ENCODE measurements around the gene CEP55. TPM values are rescaled to one million over a fixed set of nuclear protein-coding genes. Genes with fewer than 3 reads are reported as not detected.

The CEP55 gene
- total and polyA plus RNA-seq, 7 donors, result 1.4 to 18.2 (median 1.8) TPM; not detected in 2

- no peak for TF ChIP-seq POLR2AphosphoS5 (IDR thresholded peaks at IDR 0.05)
- no peak for TF ChIP-seq POLR2A (IDR thresholded peaks at IDR 0.05)
- TF ChIP-seq, protein P1, sequence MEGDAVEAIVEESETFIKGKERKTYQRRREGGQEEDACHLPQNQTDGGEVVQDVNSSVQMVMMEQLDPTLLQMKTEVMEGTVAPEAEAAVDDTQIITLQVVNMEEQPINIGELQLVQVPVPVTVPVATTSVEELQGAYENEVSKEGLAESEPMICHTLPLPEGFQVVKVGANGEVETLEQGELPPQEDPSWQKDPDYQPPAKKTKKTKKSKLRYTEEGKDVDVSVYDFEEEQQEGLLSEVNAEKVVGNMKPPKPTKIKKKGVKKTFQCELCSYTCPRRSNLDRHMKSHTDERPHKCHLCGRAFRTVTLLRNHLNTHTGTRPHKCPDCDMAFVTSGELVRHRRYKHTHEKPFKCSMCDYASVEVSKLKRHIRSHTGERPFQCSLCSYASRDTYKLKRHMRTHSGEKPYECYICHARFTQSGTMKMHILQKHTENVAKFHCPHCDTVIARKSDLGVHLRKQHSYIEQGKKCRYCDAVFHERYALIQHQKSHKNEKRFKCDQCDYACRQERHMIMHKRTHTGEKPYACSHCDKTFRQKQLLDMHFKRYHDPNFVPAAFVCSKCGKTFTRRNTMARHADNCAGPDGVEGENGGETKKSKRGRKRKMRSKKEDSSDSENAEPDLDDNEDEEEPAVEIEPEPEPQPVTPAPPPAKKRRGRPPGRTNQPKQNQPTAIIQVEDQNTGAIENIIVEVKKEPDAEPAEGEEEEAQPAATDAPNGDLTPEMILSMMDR (IDR thresholded peaks at IDR 0.05), result no peak
- no peak for TF ChIP-seq EP300 (IDR thresholded peaks at IDR 0.05)
- DNase-seq, result no peak
- H3K4me3 ChIP-seq, result peak overlapping the region; percentile 32 to 66 (median 59)
- intact Hi-C loops (cut with DNase I), result no loop called here
- peak overlapping the region; percentile 53 to 72 (median 70) for H3K27ac ChIP-seq
- no peaks in the 10 kb centered on the region for H3K27me3 ChIP-seq
- WGBS, 2 donors, result 1% methylated on average over 28 of the region's 28 CpGs
- H3K36me3 ChIP-seq, result no peaks in the 10 kb centered on the region
- no peaks in the 10 kb centered on the region for H3K9me3 ChIP-seq
- peaks cover 0 to 14% (median 8%) of the 10 kb centered on the region in 4 donors for H3K4me1 ChIP-seq
Observed at GRCh38 chr10:93495654-93496321, 624 bp upstream of the CEP55 start.

DNA sequence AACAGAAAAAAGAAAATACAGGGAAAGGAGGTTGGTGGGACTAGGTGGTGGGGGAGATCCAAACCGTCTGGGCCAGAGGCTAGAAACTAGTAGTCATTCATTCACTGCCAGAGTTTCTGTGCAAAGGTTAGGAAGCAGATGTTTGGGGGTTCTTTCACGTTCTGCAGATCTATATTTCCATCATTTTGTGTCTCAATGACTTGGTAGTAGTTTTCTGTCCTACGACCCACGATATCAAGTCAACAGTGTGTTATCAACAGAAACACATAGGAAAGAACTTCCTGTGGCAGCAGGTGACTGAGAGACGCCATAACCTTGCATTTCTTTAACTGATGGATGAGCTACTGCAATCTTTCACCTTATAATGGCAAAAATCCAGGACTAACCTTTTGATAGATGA, 1.8 kb downstream of the CEP55 start:
- Histone ChIP-seq H3K4me1 (peaks cover 0 to 14% (median 8%) of the 10 kb centered on the region in 4 donors), H3K27ac (no peak overlapping the region), H3K4me3 (no peak overlapping the region), H3K27me3 (no peaks in the 10 kb centered on the region), H3K36me3 (no peaks in the 10 kb centered on the region), H3K9me3 (no peaks in the 10 kb centered on the region)
- DNase-seq, result no peak
- intact Hi-C loops (cut with DNase I), result no loop called here
- 43 to 62% methylated on average over 5 of the region's 5 CpGs for WGBS, 2 donors
- TF ChIP-seq POLR2AphosphoS5 (IDR thresholded peaks at IDR 0.05) (no peak), EP300 (IDR thresholded peaks at IDR 0.05) (no peak), POLR2A (IDR thresholded peaks at IDR 0.05) (no peak)
- TF ChIP-seq, protein P1 (IDR thresholded peaks at IDR 0.05), result no peak

DNA sequence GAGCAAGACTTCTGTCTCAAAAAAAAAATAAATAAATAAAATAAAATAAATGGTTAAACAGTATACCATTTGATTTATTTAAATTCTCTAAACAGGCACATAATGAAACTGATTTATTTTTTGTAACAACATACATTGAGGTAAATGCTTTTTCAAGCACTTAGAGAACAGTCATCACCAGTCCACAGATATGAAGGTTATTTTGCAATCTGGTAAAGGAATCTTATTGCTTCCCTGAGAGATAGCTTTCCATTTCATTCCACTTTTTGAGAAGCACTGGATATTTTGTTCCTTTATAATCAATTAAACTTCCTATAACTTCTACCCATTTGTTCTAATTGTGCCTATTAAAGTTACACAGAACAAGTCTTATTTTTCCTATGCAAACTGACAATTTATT, 5.2 kb downstream of the CEP55 start:
- H3K36me3 ChIP-seq, result no peaks in the 10 kb centered on the region
- H3K9me3 ChIP-seq, result no peaks in the 10 kb centered on the region
- no peak overlapping the region for H3K27ac ChIP-seq
- H3K4me1 ChIP-seq, result peaks cover 0 to 5% (median 3%) of the 10 kb centered on the region in 4 donors
- no peaks in the 10 kb centered on the region for H3K27me3 ChIP-seq
- DNase-seq, result no peak
- no peak overlapping the region for H3K4me3 ChIP-seq
- TF ChIP-seq EP300 (IDR thresholded peaks at IDR 0.05), result no peak
- no peak for TF ChIP-seq POLR2AphosphoS5 (IDR thresholded peaks at IDR 0.05)
- TF ChIP-seq POLR2A (IDR thresholded peaks at IDR 0.05), result no peak
- TF ChIP-seq, protein P1 (IDR thresholded peaks at IDR 0.05), result no peak
- intact Hi-C loops (cut with DNase I), result no loop called here

- TF ChIP-seq POLR2AphosphoS5 (IDR thresholded peaks at IDR 0.05), result no peak
- H3K9me3 ChIP-seq, result no peaks in the 10 kb centered on the region
- intact Hi-C loops (cut with DNase I), result no loop called here
- H3K4me1 ChIP-seq, result no peaks in the 10 kb centered on the region
- DNase-seq, result no peak
- no peaks in the 10 kb centered on the region for H3K27me3 ChIP-seq
- 71 to 80% methylated on average over 6 of the region's 6 CpGs for WGBS, 2 donors
- H3K27ac ChIP-seq, result no peak overlapping the region
- no peak overlapping the region for H3K4me3 ChIP-seq
- H3K36me3 ChIP-seq, result no peaks in the 10 kb centered on the region
Observed at GRCh38 chr10:93503075-93503474, 6.7 kb downstream of the CEP55 start.

DNA sequence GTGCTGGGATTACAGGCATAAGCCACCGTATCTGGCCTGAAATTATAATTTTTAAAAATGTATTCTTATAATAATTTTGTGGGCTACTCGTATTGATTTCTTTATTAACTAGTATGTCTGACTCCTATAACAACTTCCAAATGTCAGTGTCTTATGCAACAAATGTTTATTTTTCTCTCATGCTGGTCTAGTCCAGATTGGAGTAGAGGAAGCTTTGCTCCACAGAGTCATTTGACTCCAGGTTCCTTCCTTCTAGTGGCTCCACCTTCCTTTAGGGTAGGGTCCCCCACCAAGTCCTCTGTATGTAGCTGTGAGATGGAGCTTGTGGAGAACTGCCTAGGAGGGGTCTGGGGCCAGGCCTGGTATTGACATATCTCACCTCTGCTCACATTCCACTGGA, 8.7 kb downstream of the CEP55 start:
- WGBS, 2 donors, result 96 to 98% methylated on average over 2 of the region's 2 CpGs
- intact Hi-C loops (cut with DNase I), result no loop called here
- Histone ChIP-seq H3K27ac (no peak overlapping the region), H3K27me3 (no peaks in the 10 kb centered on the region), H3K4me3 (no peak overlapping the region), H3K9me3 (no peaks in the 10 kb centered on the region), H3K4me1 (no peaks in the 10 kb centered on the region), H3K36me3 (no peaks in the 10 kb centered on the region)
- TF ChIP-seq EP300 (IDR thresholded peaks at IDR 0.05) (no peak), POLR2A (IDR thresholded peaks at IDR 0.05) (no peak), POLR2AphosphoS5 (IDR thresholded peaks at IDR 0.05) (no peak)
- TF ChIP-seq, protein P1 (IDR thresholded peaks at IDR 0.05), result no peak
- DNase-seq, result no peak

Measured in sigmoid colon (tissue), 7 donors.